ENCODE results near the gene GABRR3.

Gene GABRR3

GRCh38 chr3:97959872-97960271 lies 75.2 kb downstream of the GABRR3 start:
- CTCF ChIA-PET, result interaction anchor here (1.1 kb wide), 1 partner anchor 145 kb away, joined by 3 read pairs; no protein-coding TSS in a partner anchor
- H3K4me3 ChIP-seq (ENCODE audit: low read depth, low read length), result no peak overlapping the region
- peaks cover 2% of the 10 kb centered on the region for H3K4me1 ChIP-seq (ENCODE audit: control insufficient read depth, insufficient read depth, low read length)
- H3K27ac ChIP-seq (ENCODE audit: extremely low read depth, low read depth, low read length), result no peak overlapping the region
- POLR2A ChIA-PET, result no interaction called here
- no peaks in the 10 kb centered on the region for H3K9me3 ChIP-seq (ENCODE audit: control insufficient read depth, insufficient read depth, low read depth, low read length)
- TF ChIP-seq PRDM6 (tag by site-specific recombination; IDR thresholded peaks at IDR 0.05) (peak; percentile 73), OSR2 (tag by site-specific recombination; IDR thresholded peaks at IDR 0.05) (0 out of 2 replicates have a peak, but pooled peaks have one; percentile 26), SCRT2 (tag by site-specific recombination; IDR thresholded peaks at IDR 0.05) (peak; percentile 53), ZNF639 (tag by site-specific recombination; IDR thresholded peaks at IDR 0.05) (no peak), ZNF280C (tag by site-specific recombination; IDR thresholded peaks at IDR 0.05) (no peak)
- peaks cover 0 to 62% of the 10 kb centered on the region in 2 experiments; a peak in 2 of 3 replicates for H3K36me3 ChIP-seq (ENCODE audit: control insufficient read depth in 2 of 2, insufficient read depth in 1 of 2, low read length in 2 of 2)

GRCh38 chr3:97958796-97959195 lies 76.3 kb downstream of the GABRR3 start:
- Histone ChIP-seq H3K27ac (ENCODE audit: extremely low read depth, low read depth, low read length) (no peak overlapping the region), H3K4me3 (ENCODE audit: low read depth, low read length) (no peak overlapping the region), H3K36me3 (ENCODE audit: control insufficient read depth in 2 of 2, insufficient read depth in 1 of 2, low read length in 2 of 2) (peaks cover 0 to 72% of the 10 kb centered on the region in 2 experiments; a peak in 2 of 3 replicates), H3K9me3 (ENCODE audit: control insufficient read depth, insufficient read depth, low read depth, low read length) (no peaks in the 10 kb centered on the region), H3K4me1 (ENCODE audit: control insufficient read depth, insufficient read depth, low read length) (no peaks in the 10 kb centered on the region; the same call in 1 of the 2 replicates)
- TF ChIP-seq ZNF555 (tag by site-specific recombination; conservative IDR thresholded peaks at IDR 0.05) (no peak), ZNF292 (tag by site-specific recombination; IDR thresholded peaks at IDR 0.05; ENCODE audit: borderline replicate concordance, low read depth) (no peak), SCRT1 (tag by site-specific recombination; IDR thresholded peaks at IDR 0.05; ENCODE audit: borderline replicate concordance) (no peak), ZNF580 (tag by site-specific recombination; IDR thresholded peaks at IDR 0.05) (no peak), ZNF433 (tag by site-specific recombination; IDR thresholded peaks at IDR 0.05; ENCODE audit: low read depth) (no peak), ZBTB1 (tag by site-specific recombination; IDR thresholded peaks at IDR 0.05) (no peak), PRDM2 (tag by site-specific recombination; IDR thresholded peaks at IDR 0.05; ENCODE audit: borderline replicate concordance) (no peak), ZNF248 (tag by site-specific recombination; IDR thresholded peaks at IDR 0.05) (no peak), ZNF621 (tag by site-specific recombination; IDR thresholded peaks at IDR 0.05) (no peak), ZNF169 (tag by site-specific recombination; IDR thresholded peaks at IDR 0.05) (no peak), ZNF747 (tag by site-specific recombination; IDR thresholded peaks at IDR 0.05) (no peak), TCF7L2 (IDR thresholded peaks at IDR 0.05; ENCODE audit: borderline replicate concordance, low read depth, low read length) (no peak), ATF2 (tag by site-specific recombination; IDR thresholded peaks at IDR 0.05; ENCODE audit: low read depth) (no peak), PRDM6 (tag by site-specific recombination; IDR thresholded peaks at IDR 0.05) (no peak), ZSCAN30 (tag by site-specific recombination; IDR thresholded peaks at IDR 0.05) (no peak)
- CTCF ChIA-PET, result interaction anchor here (1.1 kb wide), 1 partner anchor 144 kb away, joined by 3 read pairs; no protein-coding TSS in a partner anchor
- POLR2A ChIA-PET, result no interaction called here

Measured in HEK293 (cell line).